ENCODE data around the gene ZMYM2.

The ZMYM2 gene

GRCh38 chr13:20016649-20017364, 58.3 kb downstream of the ZMYM2 start:
- Histone ChIP-seq H3K4me3 (ENCODE audit: low read depth in 1 of 2, low read length in 2 of 2) (no peak overlapping the region), H3K36me3 (ENCODE audit: insufficient read depth, low read length) (peaks cover 77% of the 10 kb centered on the region), H3K4me2 (ENCODE audit: insufficient read depth, low read length) (no peak overlapping the region), H3K79me2 (ENCODE audit: insufficient read depth, low read length) (peaks cover 34% of the 10 kb centered on the region), H4K20me1 (ENCODE audit: insufficient read depth, low read length) (no peaks in the 10 kb centered on the region), H3K4me1 (ENCODE audit: insufficient read depth, low read length) (no peaks in the 10 kb centered on the region), H3K27me3 (ENCODE audit: insufficient read depth, low read length, poor library complexity) (no peaks in the 10 kb centered on the region), H2AFZ (ENCODE audit: low read depth, low read length) (no peak overlapping the region), H3K27ac (ENCODE audit: low read length) (no peak overlapping the region), H3K9ac (ENCODE audit: low read depth, low read length) (no peak overlapping the region), H3K9me3 (ENCODE audit: insufficient read depth, low read length, severe bottlenecking) (peaks cover 25% of the 10 kb centered on the region)
- ATAC-seq (ENCODE audit: insufficient read depth, low read depth): no peak
- no peak for DNase-seq
- TF ChIP-seq, protein P1, sequence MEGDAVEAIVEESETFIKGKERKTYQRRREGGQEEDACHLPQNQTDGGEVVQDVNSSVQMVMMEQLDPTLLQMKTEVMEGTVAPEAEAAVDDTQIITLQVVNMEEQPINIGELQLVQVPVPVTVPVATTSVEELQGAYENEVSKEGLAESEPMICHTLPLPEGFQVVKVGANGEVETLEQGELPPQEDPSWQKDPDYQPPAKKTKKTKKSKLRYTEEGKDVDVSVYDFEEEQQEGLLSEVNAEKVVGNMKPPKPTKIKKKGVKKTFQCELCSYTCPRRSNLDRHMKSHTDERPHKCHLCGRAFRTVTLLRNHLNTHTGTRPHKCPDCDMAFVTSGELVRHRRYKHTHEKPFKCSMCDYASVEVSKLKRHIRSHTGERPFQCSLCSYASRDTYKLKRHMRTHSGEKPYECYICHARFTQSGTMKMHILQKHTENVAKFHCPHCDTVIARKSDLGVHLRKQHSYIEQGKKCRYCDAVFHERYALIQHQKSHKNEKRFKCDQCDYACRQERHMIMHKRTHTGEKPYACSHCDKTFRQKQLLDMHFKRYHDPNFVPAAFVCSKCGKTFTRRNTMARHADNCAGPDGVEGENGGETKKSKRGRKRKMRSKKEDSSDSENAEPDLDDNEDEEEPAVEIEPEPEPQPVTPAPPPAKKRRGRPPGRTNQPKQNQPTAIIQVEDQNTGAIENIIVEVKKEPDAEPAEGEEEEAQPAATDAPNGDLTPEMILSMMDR (IDR thresholded peaks at IDR 0.05; ENCODE audit: borderline replicate concordance, extremely low read depth, low read length, poor library complexity, severe bottlenecking): no peak
- no peak for TF ChIP-seq EZH2 (IDR thresholded peaks at IDR 0.05; ENCODE audit: borderline replicate concordance, low read depth, low read length, severe bottlenecking)

DNA sequence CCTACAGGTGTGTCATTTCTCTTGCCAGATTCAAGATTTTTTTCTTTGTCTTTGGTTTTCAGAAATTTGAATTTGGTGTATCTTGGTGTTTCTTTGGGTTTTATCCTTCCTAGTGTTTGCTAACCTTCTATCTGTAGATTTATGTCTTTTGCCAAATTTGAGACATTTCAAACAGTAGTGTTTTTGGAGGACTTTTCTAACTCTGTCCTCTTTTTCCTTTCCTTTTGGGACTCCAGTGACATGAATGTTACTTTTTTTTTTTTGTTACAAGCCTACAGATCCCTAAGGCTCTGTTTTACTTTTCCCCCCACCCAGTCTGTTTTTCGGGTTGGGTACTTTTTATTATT, 58.8 kb downstream of the ZMYM2 start:
- Histone ChIP-seq H3K79me2 (ENCODE audit: insufficient read depth, low read length) (peaks cover 34% of the 10 kb centered on the region), H3K9me3 (ENCODE audit: insufficient read depth, low read length, severe bottlenecking) (peaks cover 25% of the 10 kb centered on the region), H3K4me2 (ENCODE audit: insufficient read depth, low read length) (no peak overlapping the region), H3K4me3 (ENCODE audit: low read depth in 1 of 2, low read length in 2 of 2) (no peak overlapping the region), H4K20me1 (ENCODE audit: insufficient read depth, low read length) (no peaks in the 10 kb centered on the region), H3K4me1 (ENCODE audit: insufficient read depth, low read length) (no peaks in the 10 kb centered on the region), H3K27ac (ENCODE audit: low read length) (no peak overlapping the region), H3K36me3 (ENCODE audit: insufficient read depth, low read length) (peaks cover 77% of the 10 kb centered on the region), H2AFZ (ENCODE audit: low read depth, low read length) (no peak overlapping the region), H3K27me3 (ENCODE audit: insufficient read depth, low read length, poor library complexity) (no peaks in the 10 kb centered on the region), H3K9ac (ENCODE audit: low read depth, low read length) (no peak overlapping the region)
- no peak for DNase-seq
- TF ChIP-seq, protein P1 (IDR thresholded peaks at IDR 0.05; ENCODE audit: borderline replicate concordance, extremely low read depth, low read length, poor library complexity, severe bottlenecking): no peak
- TF ChIP-seq EZH2 (IDR thresholded peaks at IDR 0.05; ENCODE audit: borderline replicate concordance, low read depth, low read length, severe bottlenecking): no peak
- no peak for ATAC-seq (ENCODE audit: insufficient read depth, low read depth)

GRCh38 chr13:20019043-20019442, 60.5 kb downstream of the ZMYM2 start:
- H3K27ac ChIP-seq (ENCODE audit: low read length): no peak overlapping the region

More at GRCh38 chr13:20019043-20019442, 60.5 kb downstream of the ZMYM2 start:
- Histone ChIP-seq H2AFZ (ENCODE audit: low read depth, low read length) (no peak overlapping the region), H3K9ac (ENCODE audit: low read depth, low read length) (no peak overlapping the region), H3K9me3 (ENCODE audit: insufficient read depth, low read length, severe bottlenecking) (peaks cover 18% of the 10 kb centered on the region), H3K4me2 (ENCODE audit: insufficient read depth, low read length) (no peak overlapping the region), H3K4me3 (ENCODE audit: low read depth in 1 of 2, low read length in 2 of 2) (no peak overlapping the region), H3K36me3 (ENCODE audit: insufficient read depth, low read length) (peaks cover 62% of the 10 kb centered on the region), H3K27me3 (ENCODE audit: insufficient read depth, low read length, poor library complexity) (no peaks in the 10 kb centered on the region), H3K4me1 (ENCODE audit: insufficient read depth, low read length) (no peaks in the 10 kb centered on the region), H3K79me2 (ENCODE audit: insufficient read depth, low read length) (peaks cover 29% of the 10 kb centered on the region), H4K20me1 (ENCODE audit: insufficient read depth, low read length) (no peaks in the 10 kb centered on the region)
- TF ChIP-seq EZH2 (IDR thresholded peaks at IDR 0.05; ENCODE audit: borderline replicate concordance, low read depth, low read length, severe bottlenecking): no peak
- TF ChIP-seq, protein P1 (IDR thresholded peaks at IDR 0.05; ENCODE audit: borderline replicate concordance, extremely low read depth, low read length, poor library complexity, severe bottlenecking): no peak
- DNase-seq (no peak), ATAC-seq (ENCODE audit: insufficient read depth, low read depth) (no peak)
